OCI-LY1 (cell line): ENCODE measurements around the gene PKNOX2.

Source experiments
- H2AFZ ChIP-seq: fragments of 200-600 bp; sonication (generic), shearing (Covaris generic); 2 replicates; pipeline ENCODE4 v1.6.0; 2014; ENCODE audit warnings: antibody characterized with exemption, mild to moderate bottlenecking, low read length
- H3F3A ChIP-seq: fragments of 200-600 bp; sonication (generic), shearing (Covaris generic); 2 replicates; pipeline ENCODE4 v1.6.0; 2014; ENCODE audit warnings: mild to moderate bottlenecking, antibody characterized with exemption, low read length, moderate library complexity; ENCODE audit not compliant: insufficient read depth
- H3K27ac ChIP-seq: fragments of 200-600 bp; sonication (generic); 2 replicates; pipeline ENCODE4 v1.5.1; 2014; ENCODE audit warnings: low read length, mixed run types, mild to moderate bottlenecking, low read depth; ENCODE audit not compliant: poor library complexity, severe bottlenecking
- H3K27me3 ChIP-seq: fragments of 200-600 bp; sonication (generic); 2 replicates; pipeline ENCODE4 v1.6.0; 2014; ENCODE audit warnings: antibody characterized with exemption, mild to moderate bottlenecking, low read length, moderate library complexity; ENCODE audit not compliant: insufficient read depth
- H3K36me3 ChIP-seq: fragments of 200-600 bp; sonication (generic); 2 replicates; pipeline ENCODE4 v1.6.1; 2014; ENCODE audit warnings: mild to moderate bottlenecking, antibody characterized with exemption, low read length, moderate library complexity, mixed read lengths; ENCODE audit not compliant: insufficient read depth
- H3K4me1 ChIP-seq: fragments of 200-600 bp; sonication (generic); 2 replicates; pipeline ENCODE4 v1.5.1; 2014; ENCODE audit warnings: mild to moderate bottlenecking, low read length, moderate library complexity; ENCODE audit not compliant: insufficient read depth, severe bottlenecking
- H3K4me2 ChIP-seq: fragments of 200-600 bp; sonication (generic), shearing (Covaris generic); 2 replicates; pipeline ENCODE4 v1.6.1; 2014; ENCODE audit warnings: low read length
- H3K4me3 ChIP-seq: fragments of 200-600 bp; sonication (generic); 2 replicates; pipeline ENCODE4 v1.5.1; 2014; ENCODE audit warnings: low read length, low read depth, mild to moderate bottlenecking, mixed read lengths; ENCODE audit not compliant: poor library complexity, severe bottlenecking
- H3K79me2 ChIP-seq: fragments of 200-600 bp; shearing (Covaris generic); 2 replicates; pipeline ENCODE4 v1.6.1; 2016; ENCODE audit warnings: mixed run types, low read length, mixed read lengths; ENCODE audit not compliant: insufficient read depth
- H3K9ac ChIP-seq: fragments of 200-600 bp; sonication (generic), shearing (Covaris generic); 2 replicates; pipeline ENCODE4 v1.6.1; 2014; ENCODE audit warnings: mild to moderate bottlenecking, low read length, mixed read lengths
- H3K9me2 ChIP-seq: fragments of 200-600 bp; sonication (generic), shearing (Covaris generic); 2 replicates; pipeline ENCODE4 v1.6.1; 2014; ENCODE audit warnings: low read depth, mild to moderate bottlenecking, low read length, mixed read lengths
- H3K9me3 ChIP-seq: fragments of 200-600 bp; shearing (Covaris generic); 2 replicates; pipeline ENCODE4 v1.6.1; 2014; ENCODE audit warnings: low read length, mixed read lengths
- H4K20me1 ChIP-seq: fragments of 200-600 bp; sonication (generic), shearing (Covaris generic); 2 replicates; pipeline ENCODE4 v1.6.0; 2016; ENCODE audit warnings: mild to moderate bottlenecking, low read length; ENCODE audit not compliant: insufficient read depth
- EZH2 ChIP-seq: fragments of 200-600 bp; sonication (generic), shearing (Covaris generic); IDR thresholded peaks from 2 replicates; pipeline ENCODE4 v1.8.0; 2017; ENCODE audit warnings: borderline replicate concordance, mixed run types, mild to moderate bottlenecking, antibody characterized with exemption, low read length, moderate library complexity, mixed read lengths
- TF ChIP-seq, protein P1 (sequence below): fragments of 200-600 bp; sonication (generic), shearing (Covaris generic); IDR thresholded peaks from 2 replicates; pipeline ENCODE4 v1.5.1; 2017; ENCODE audit warnings: mild to moderate bottlenecking, antibody characterized with exemption, low read length, moderate library complexity, mixed read lengths

PKNOX2 gene

DNA sequence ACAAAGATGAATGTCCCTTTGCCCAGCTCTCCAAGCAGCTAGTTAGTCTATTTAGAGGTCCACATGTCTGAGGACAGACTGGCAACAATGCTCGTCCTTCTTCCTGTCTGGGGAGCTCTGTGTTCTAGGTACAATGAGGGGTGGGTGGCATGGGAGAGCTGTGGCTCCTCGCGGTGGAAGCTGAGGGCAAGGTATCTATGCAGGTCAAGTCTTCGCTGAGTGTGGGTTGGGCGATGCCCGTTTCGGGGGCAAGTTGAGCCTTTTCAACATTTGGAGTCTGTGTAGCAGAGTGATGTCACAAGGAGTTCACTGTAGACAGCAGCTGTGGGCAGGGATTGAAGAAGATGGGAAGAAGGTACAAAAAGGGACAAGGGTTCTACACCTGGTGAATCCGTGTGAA is 168.3 kb downstream of the PKNOX2 start:
- no peak for TF ChIP-seq EZH2
- TF ChIP-seq, protein P1, sequence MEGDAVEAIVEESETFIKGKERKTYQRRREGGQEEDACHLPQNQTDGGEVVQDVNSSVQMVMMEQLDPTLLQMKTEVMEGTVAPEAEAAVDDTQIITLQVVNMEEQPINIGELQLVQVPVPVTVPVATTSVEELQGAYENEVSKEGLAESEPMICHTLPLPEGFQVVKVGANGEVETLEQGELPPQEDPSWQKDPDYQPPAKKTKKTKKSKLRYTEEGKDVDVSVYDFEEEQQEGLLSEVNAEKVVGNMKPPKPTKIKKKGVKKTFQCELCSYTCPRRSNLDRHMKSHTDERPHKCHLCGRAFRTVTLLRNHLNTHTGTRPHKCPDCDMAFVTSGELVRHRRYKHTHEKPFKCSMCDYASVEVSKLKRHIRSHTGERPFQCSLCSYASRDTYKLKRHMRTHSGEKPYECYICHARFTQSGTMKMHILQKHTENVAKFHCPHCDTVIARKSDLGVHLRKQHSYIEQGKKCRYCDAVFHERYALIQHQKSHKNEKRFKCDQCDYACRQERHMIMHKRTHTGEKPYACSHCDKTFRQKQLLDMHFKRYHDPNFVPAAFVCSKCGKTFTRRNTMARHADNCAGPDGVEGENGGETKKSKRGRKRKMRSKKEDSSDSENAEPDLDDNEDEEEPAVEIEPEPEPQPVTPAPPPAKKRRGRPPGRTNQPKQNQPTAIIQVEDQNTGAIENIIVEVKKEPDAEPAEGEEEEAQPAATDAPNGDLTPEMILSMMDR: no peak
- Histone ChIP-seq H3K79me2 (no peaks in the 10 kb centered on the region), H3K9me3 (no peaks in the 10 kb centered on the region), H3F3A (no peaks in the 10 kb centered on the region), H3K27me3 (no peaks in the 10 kb centered on the region), H3K36me3 (no peaks in the 10 kb centered on the region), H4K20me1 (no peaks in the 10 kb centered on the region), H3K9ac (no peak overlapping the region), H3K4me2 (no peak overlapping the region), H3K9me2 (no peaks in the 10 kb centered on the region), H2AFZ (no peak overlapping the region), H3K4me3 (no peak overlapping the region), H3K4me1 (no peaks in the 10 kb centered on the region), H3K27ac (no peak overlapping the region)

DNA sequence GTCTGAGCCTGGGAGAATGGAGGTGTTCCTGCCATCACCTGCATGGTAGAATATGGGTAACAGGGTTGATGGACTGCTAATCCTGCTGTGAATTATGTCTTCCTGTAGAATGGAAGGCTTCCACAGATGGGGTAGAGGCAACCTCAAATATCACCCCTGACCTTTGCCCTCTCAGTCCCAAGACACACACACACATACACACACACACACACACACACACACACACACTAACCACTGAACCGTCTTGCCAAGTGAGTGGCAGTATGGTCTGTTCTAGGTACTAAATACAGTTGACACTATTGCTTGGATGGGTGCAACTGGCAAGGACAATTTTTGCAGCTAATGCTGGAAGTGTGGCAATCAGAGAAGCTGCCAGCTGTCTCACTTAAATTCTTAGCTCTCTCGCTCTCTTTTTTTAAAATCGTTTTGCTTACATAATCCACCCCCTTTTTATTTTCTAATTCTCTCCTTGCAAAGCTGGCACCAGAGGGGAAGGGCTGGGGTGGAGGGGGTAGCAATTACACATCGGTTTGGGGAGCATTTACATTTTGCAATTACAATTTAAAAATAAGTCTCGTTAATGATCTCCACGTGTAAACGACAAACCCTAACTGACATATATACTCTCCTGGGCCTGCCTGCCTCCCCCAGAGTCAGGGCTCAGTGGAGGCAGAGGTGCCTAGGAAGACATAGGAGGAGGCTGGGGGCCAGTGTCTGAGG is 169.0 kb downstream of the PKNOX2 start:
- H3F3A ChIP-seq: no peaks in the 10 kb centered on the region
- TF ChIP-seq, protein P1: no peak
- no peak for TF ChIP-seq EZH2
- H4K20me1 ChIP-seq: no peaks in the 10 kb centered on the region
- H3K79me2 ChIP-seq: no peaks in the 10 kb centered on the region
- no peak overlapping the region for H3K4me3 ChIP-seq
- H3K27ac ChIP-seq: no peak overlapping the region
- no peaks in the 10 kb centered on the region for H3K9me3 ChIP-seq
- H3K9ac ChIP-seq: no peak overlapping the region
- no peak overlapping the region for H2AFZ ChIP-seq
- H3K4me2 ChIP-seq: no peak overlapping the region
- H3K4me1 ChIP-seq: no peaks in the 10 kb centered on the region
- no peaks in the 10 kb centered on the region for H3K9me2 ChIP-seq
- H3K36me3 ChIP-seq: no peaks in the 10 kb centered on the region
- no peaks in the 10 kb centered on the region for H3K27me3 ChIP-seq

DNA sequence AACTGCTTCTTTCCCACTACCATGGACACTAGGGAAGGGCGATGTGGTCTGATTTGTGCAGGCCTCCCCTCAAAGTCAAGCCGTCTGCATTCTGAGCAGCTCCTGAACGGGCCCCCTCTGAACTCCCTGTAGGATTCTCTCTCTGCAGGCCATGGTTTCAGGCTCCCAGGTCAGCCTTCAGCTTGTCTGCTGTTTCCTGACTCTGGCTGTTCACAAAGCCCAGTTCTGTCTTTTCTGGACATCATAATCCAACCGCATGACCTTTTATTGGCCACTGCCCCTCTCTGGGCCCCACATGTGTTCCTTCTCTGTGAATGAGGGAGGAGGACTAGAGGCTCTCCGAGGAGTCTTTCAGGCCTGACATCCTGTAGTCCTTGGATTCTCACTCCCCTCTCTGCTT is 170.6 kb downstream of the PKNOX2 start:
- Histone ChIP-seq H3K4me2 (no peak overlapping the region), H3K4me3 (no peak overlapping the region), H2AFZ (no peak overlapping the region), H3K4me1 (no peaks in the 10 kb centered on the region), H4K20me1 (no peaks in the 10 kb centered on the region), H3K36me3 (no peaks in the 10 kb centered on the region), H3K9me3 (no peaks in the 10 kb centered on the region), H3K79me2 (no peaks in the 10 kb centered on the region), H3K27me3 (no peaks in the 10 kb centered on the region), H3K9me2 (no peaks in the 10 kb centered on the region), H3K27ac (no peak overlapping the region), H3K9ac (no peak overlapping the region), H3F3A (no peaks in the 10 kb centered on the region)
- TF ChIP-seq, protein P1: no peak
- no peak for TF ChIP-seq EZH2
